Tibial artery (tissue), 4 donors: ENCODE data around the gene SKIDA1.
A peak's percentile ranks its signal among the peaks of the same experiment; 100 is the strongest.

ENCODE experiments used
- DNase-seq, 2 donors: peaks; one replicate each; pipeline ENCODE4 v3.0.0-alpha.2; 2019
- H3K27ac ChIP-seq, 2 donors: fragments of 200-600 bp; sonication (generic) in 1 of 2; 1 replicate in 1 of 2; 2 replicates in 1 of 2; pipeline ENCODE4 v1.5.1; 2018 to 2019; ENCODE audit warnings: mild to moderate bottlenecking in 1 of 2
- H3K27me3 ChIP-seq, 2 donors: fragments of 200-600 bp; sonication (generic) in 1 of 2; one replicate each; pipeline versions ENCODE4 v1.5.1 to v1.6.0; 2016 to 2019
- H3K36me3 ChIP-seq, 3 donors: fragments of 200-600 bp; sonication (generic) in 2 of 3; one replicate each; pipeline ENCODE4 v1.5.1; 2016 to 2019; ENCODE audit warnings: mild to moderate bottlenecking in 2 of 3
- H3K4me1 ChIP-seq, 4 donors: fragments of 200-600 bp; sonication (generic) in 2 of 4; 1 replicate in 3 of 4; 2 replicates in 1 of 4; pipeline ENCODE4 v1.5.1; 2016 to 2019
- H3K4me3 ChIP-seq, 2 donors: fragments of 200-600 bp; sonication (generic) in 1 of 2; 1 replicate in 1 of 2; 2 replicates in 1 of 2; pipeline ENCODE4 v1.5.1; 2018 to 2019; ENCODE audit warnings: mild to moderate bottlenecking in 2 of 2
- H3K9me3 ChIP-seq, 3 donors: fragments of 200-600 bp; sonication (generic) in 1 of 3; one replicate each; pipeline ENCODE4 v1.5.1; 2016 to 2019
- CTCF ChIP-seq, 2 experiments: fragments of 200-600 bp in 1 of 2; fragments of 450-650 bp in 1 of 2; IDR thresholded peaks; one replicate each; pipeline ENCODE4 v1.5.1; 2017 to 2019; ENCODE audit warnings: antibody characterized with exemption in 2 of 2, mild to moderate bottlenecking in 1 of 2, moderate library complexity in 1 of 2
- intact Hi-C: fragments of 100-400 bp; cut with DNase I; formaldehyde crosslinking; loops from one replicate; pipeline ENCODE4 v1.15.0; 2023; ENCODE audit warnings: low total_unique reads

SKIDA1 gene

GRCh38 chr10:21530641-21531040, 5.2 kb upstream of the SKIDA1 start:
- Histone ChIP-seq H3K36me3 (no peaks in the 10 kb centered on the region), H3K9me3 (no peaks in the 10 kb centered on the region), H3K27ac (peak overlapping the region in 1 of 2 donors; percentile 91), H3K4me1 (peaks cover 0 to 17% (median 2%) of the 10 kb centered on the region in 4 donors), H3K4me3 (no peak overlapping the region), H3K27me3 (no peaks in the 10 kb centered on the region)
- DNase-seq = no peak
- TF ChIP-seq CTCF (IDR thresholded peaks at IDR 0.05) = no peak
- intact Hi-C loops = no loop called here

GRCh38 chr10:21530168-21530567, 4.7 kb upstream of the SKIDA1 start:
- H3K9me3 ChIP-seq = no peaks in the 10 kb centered on the region
- no peaks in the 10 kb centered on the region for H3K36me3 ChIP-seq
- TF ChIP-seq CTCF (IDR thresholded peaks at IDR 0.05) = no peak
- intact Hi-C loops = no loop called here
- DNase-seq = no peak
- H3K4me1 ChIP-seq = peaks cover 0 to 12% (median 0%) of the 10 kb centered on the region in 4 donors
- no peak overlapping the region for H3K4me3 ChIP-seq
- H3K27me3 ChIP-seq = no peaks in the 10 kb centered on the region
- H3K27ac ChIP-seq = no peak overlapping the region

GRCh38 chr10:21529032-21529910, 3.8 kb upstream of the SKIDA1 start:
- no peaks in the 10 kb centered on the region for H3K9me3 ChIP-seq
- no peak for TF ChIP-seq CTCF (IDR thresholded peaks at IDR 0.05)
- intact Hi-C loops = no loop called here
- H3K4me1 ChIP-seq = peaks cover 0 to 12% (median 0%) of the 10 kb centered on the region in 4 donors
- no peak for DNase-seq
- no peaks in the 10 kb centered on the region for H3K36me3 ChIP-seq
- no peaks in the 10 kb centered on the region for H3K27me3 ChIP-seq
- no peak overlapping the region for H3K4me3 ChIP-seq
- no peak overlapping the region for H3K27ac ChIP-seq

GRCh38 chr10:21528236-21529031, 3.0 kb upstream of the SKIDA1 start:
- no peak for TF ChIP-seq CTCF (IDR thresholded peaks at IDR 0.05)
- peak overlapping the region; percentile 92 to 99 for H3K27ac ChIP-seq
- peak overlapping the region; percentile 83 to 90 for H3K4me3 ChIP-seq
- peaks cover 0 to 12% (median 0%) of the 10 kb centered on the region in 4 donors for H3K4me1 ChIP-seq
- no peak for DNase-seq
- intact Hi-C loops = no loop called here
- no peaks in the 10 kb centered on the region for H3K36me3 ChIP-seq
- H3K9me3 ChIP-seq = no peaks in the 10 kb centered on the region
- peaks cover 0 to 3% of the 10 kb centered on the region in 2 donors for H3K27me3 ChIP-seq

- Histone ChIP-seq H3K27me3 (peaks cover 0 to 10% of the 10 kb centered on the region in 2 donors), H3K36me3 (no peaks in the 10 kb centered on the region), H3K4me1 (peaks cover 0 to 6% (median 0%) of the 10 kb centered on the region in 4 donors), H3K27ac (peak overlapping the region; percentile 92 to 99), H3K4me3 (peak overlapping the region; percentile 83 to 90), H3K9me3 (no peaks in the 10 kb centered on the region)
- no peak for DNase-seq
- no peak for TF ChIP-seq CTCF (IDR thresholded peaks at IDR 0.05)
- intact Hi-C loops = no loop called here
These were observed 2.2 kb upstream of the SKIDA1 start for GRCh38 chr10:21527598-21528235.
